SK-N-SH treated with all-trans-retinoic acid at 6 μM for 48 hours (cell line): ENCODE measurements around the gene RCCD1.
A peak's percentile ranks its signal among the peaks of the same experiment; 100 is the strongest.

Source experiments
- ATAC-seq: fragments of 200-7000 bp; cut with Tn5 transposase; 3 replicates; pipeline ENCODE4 v1.9.1; 2020; ENCODE audit warnings: mild to moderate bottlenecking, moderate library complexity
- BACH2 ChIP-seq: fragments of 250-450 bp; sonication (Bioruptor Pico); IDR thresholded peaks from 2 replicates; pipeline ENCODE4 v1.9.0; 2021; ENCODE audit warnings: mild to moderate bottlenecking, borderline replicate concordance
- CREB5 ChIP-seq: fragments of 250-450 bp; sonication (Bioruptor Pico); IDR thresholded peaks from 2 replicates; pipeline ENCODE4 v1.5.1; 2020; ENCODE audit warnings: low read depth, mild to moderate bottlenecking, moderate library complexity
- CSDC2 ChIP-seq: fragments of 250-450 bp; sonication (Bioruptor Pico); IDR thresholded peaks from 2 replicates; pipeline ENCODE4 v1.5.0; 2020; ENCODE audit warnings: mild to moderate bottlenecking, moderate library complexity
- CSRNP3 ChIP-seq: fragments of 250-450 bp; sonication (Bioruptor Pico); IDR thresholded peaks from 2 replicates; pipeline ENCODE4 v1.5.1; 2021; ENCODE audit warnings: mild to moderate bottlenecking, moderate library complexity
- ESRRG ChIP-seq: fragments of 250-450 bp; sonication (Bioruptor Pico); IDR thresholded peaks from 2 replicates; pipeline ENCODE4 v1.6.1; 2021; ENCODE audit warnings: mild to moderate bottlenecking
- GLIS3 ChIP-seq: fragments of 250-450 bp; sonication (Bioruptor Pico); IDR thresholded peaks from 2 replicates; pipeline ENCODE4 v1.5.0; 2020; ENCODE audit warnings: mild to moderate bottlenecking, moderate library complexity
- ISL1 ChIP-seq: fragments of 250-450 bp; sonication (Bioruptor Pico); IDR thresholded peaks from 2 replicates; pipeline ENCODE4 v2.1.2; 2022; ENCODE audit warnings: mild to moderate bottlenecking, moderate library complexity
- PATZ1 ChIP-seq: fragments of 250-450 bp; sonication (Bioruptor Pico); IDR thresholded peaks from 2 replicates; pipeline ENCODE4 v1.8.0; 2020; ENCODE audit warnings: mild to moderate bottlenecking, moderate library complexity, borderline replicate concordance
- PPARA ChIP-seq: fragments of 250-450 bp; sonication (Bioruptor Pico); IDR thresholded peaks from 2 replicates; pipeline ENCODE4 v1.5.0; 2020; ENCODE audit warnings: mild to moderate bottlenecking, borderline replicate concordance
- RARB ChIP-seq: fragments of 250-450 bp; sonication (Bioruptor Pico); IDR thresholded peaks from 2 replicates; pipeline ENCODE4 v1.8.0; 2021; ENCODE audit warnings: mild to moderate bottlenecking, moderate library complexity
- SNAI2 ChIP-seq: fragments of 250-450 bp; sonication (Bioruptor Pico); IDR thresholded peaks from 2 replicates; pipeline ENCODE4 v1.5.0; 2020; ENCODE audit warnings: mild to moderate bottlenecking, moderate library complexity
- TCF4 ChIP-seq: fragments of 250-450 bp; sonication (Bioruptor Pico); IDR thresholded peaks from 2 replicates; pipeline ENCODE4 v1.8.0; 2021; ENCODE audit warnings: mild to moderate bottlenecking, moderate library complexity, borderline replicate concordance
- TOX ChIP-seq: fragments of 250-450 bp; sonication (Bioruptor Pico); IDR thresholded peaks from 2 replicates; pipeline ENCODE4 v1.8.0; 2021; ENCODE audit warnings: mild to moderate bottlenecking, moderate library complexity, borderline replicate concordance
- TSHZ2 ChIP-seq: fragments of 250-450 bp; sonication (Bioruptor Pico); IDR thresholded peaks from 2 replicates; pipeline ENCODE4 v1.5.0; 2020; ENCODE audit warnings: mild to moderate bottlenecking, moderate library complexity
- ZC3H10 ChIP-seq: fragments of 250-450 bp; sonication (Bioruptor Pico); IDR thresholded peaks from 2 replicates; pipeline ENCODE4 v1.5.1; 2021; ENCODE audit warnings: mild to moderate bottlenecking, moderate library complexity
- ZFP3 ChIP-seq: fragments of 250-450 bp; sonication (Bioruptor Pico); IDR thresholded peaks from 2 replicates; pipeline ENCODE4 v1.5.0; 2020; ENCODE audit warnings: mild to moderate bottlenecking, moderate library complexity
- ZFP30 ChIP-seq: fragments of 450-650 bp; formaldehyde crosslinking; IDR thresholded peaks from 2 replicates; pipeline ENCODE4 v1.5.0; 2022; ENCODE audit warnings: mild to moderate bottlenecking, moderate library complexity
- ZNF70 ChIP-seq: fragments of 450-650 bp; formaldehyde crosslinking; IDR thresholded peaks from 2 replicates; pipeline ENCODE4 v1.5.0; 2020; ENCODE audit warnings: mild to moderate bottlenecking, moderate library complexity
- ZNF8 ChIP-seq: fragments of 450-650 bp; formaldehyde crosslinking; IDR thresholded peaks from 2 replicates; pipeline ENCODE4 v1.5.0; 2020; ENCODE audit warnings: mild to moderate bottlenecking, moderate library complexity

Gene RCCD1

GRCh38 chr15:90957031-90957790 lies 2.5 kb downstream of the RCCD1 start:
- TF ChIP-seq ESRRG (CRISPR knock-in tag) (no peak), TSHZ2 (CRISPR knock-in tag) (no peak), PPARA (no peak), CSRNP3 (CRISPR knock-in tag) (no peak), ZNF70 (CRISPR knock-in tag) (no peak), PATZ1 (CRISPR knock-in tag) (no peak), CSDC2 (CRISPR knock-in tag) (no peak), BACH2 (CRISPR knock-in tag) (no peak), TOX (CRISPR knock-in tag) (no peak), ZFP3 (no peak), SNAI2 (CRISPR knock-in tag) (no peak), ZFP30 (CRISPR knock-in tag) (no peak)
- ATAC-seq, result peak; percentile 18

GRCh38 chr15:90957791-90958190 lies 3.1 kb downstream of the RCCD1 start:
- ATAC-seq, result no peak
- TF ChIP-seq GLIS3 (CRISPR knock-in tag), result no peak
- no peak for TF ChIP-seq ZFP30 (CRISPR knock-in tag)
- no peak for TF ChIP-seq ZNF8 (CRISPR knock-in tag)
- no peak for TF ChIP-seq CSRNP3 (CRISPR knock-in tag)
- no peak for TF ChIP-seq TCF4
- no peak for TF ChIP-seq ZC3H10 (CRISPR knock-in tag)
- no peak for TF ChIP-seq SNAI2 (CRISPR knock-in tag)
- no peak for TF ChIP-seq ISL1
- TF ChIP-seq, all 23 proteins: peak for 0

- no peak for ATAC-seq
- no peak for TF ChIP-seq ZC3H10 (CRISPR knock-in tag)
- TF ChIP-seq GLIS3 (CRISPR knock-in tag), result no peak
- no peak for TF ChIP-seq CREB5 (CRISPR knock-in tag)
- TF ChIP-seq ZNF70 (CRISPR knock-in tag), result no peak
- TF ChIP-seq SNAI2 (CRISPR knock-in tag), result no peak
- no peak for TF ChIP-seq ZNF8 (CRISPR knock-in tag)
- no peak for TF ChIP-seq RARB (CRISPR knock-in tag)
These were observed 4.4 kb downstream of the RCCD1 start for GRCh38 chr15:90959028-90959595.
